GM18505 (cell line): ENCODE data around the gene UBE2I.

ENCODE experiments used
- ATAC-seq: cut with Tn5 transposase; IDR thresholded peaks from one replicate; pipeline ENCODE4 v1.9.1; 2021; ENCODE audit not compliant: unreplicated experiment
- POLR2A ChIP-seq: IDR thresholded peaks from 4 replicates; pipeline ENCODE4 v1.6.1; 2011; ENCODE audit warnings: borderline replicate concordance; ENCODE audit not compliant: insufficient read depth, insufficient read length; ENCODE audit errors: extremely low read depth

Gene UBE2I

GRCh38 chr16:1310832-1311200 is 1.4 kb downstream of the UBE2I start:
- no peak for ATAC-seq
- TF ChIP-seq POLR2A = no peak

GRCh38 chr16:1311212-1311737 is 1.8 kb downstream of the UBE2I start:
- ATAC-seq = no peak
- TF ChIP-seq POLR2A = no peak

- TF ChIP-seq POLR2A = no peak
- ATAC-seq = no peak
These were observed 2.5 kb downstream of the UBE2I start for GRCh38 chr16:1311738-1312466.

- no peak for ATAC-seq
- TF ChIP-seq POLR2A = no peak
These were observed 3.0 kb downstream of the UBE2I start for GRCh38 chr16:1312467-1312816.

- no peak for ATAC-seq
- no peak for TF ChIP-seq POLR2A
These were observed 3.5 kb downstream of the UBE2I start for GRCh38 chr16:1312903-1313302.

GRCh38 chr16:1313721-1314369 is 4.4 kb downstream of the UBE2I start:
- no peak for ATAC-seq
- TF ChIP-seq POLR2A = no peak

- no peak for ATAC-seq
- no peak for TF ChIP-seq POLR2A
These were observed 5.1 kb downstream of the UBE2I start for GRCh38 chr16:1314399-1315068.

GRCh38 chr16:1315081-1316032 is 5.9 kb downstream of the UBE2I start:
- ATAC-seq = no peak
- TF ChIP-seq POLR2A = no peak

- ATAC-seq = no peak
- TF ChIP-seq POLR2A = no peak
These were observed 6.6 kb downstream of the UBE2I start for GRCh38 chr16:1316033-1316405.

GRCh38 chr16:1317479-1318267 is 8.2 kb downstream of the UBE2I start:
- no peak for TF ChIP-seq POLR2A
- no peak for ATAC-seq

- no peak for ATAC-seq
- no peak for TF ChIP-seq POLR2A
These were observed 8.8 kb downstream of the UBE2I start for GRCh38 chr16:1318268-1318545.

GRCh38 chr16:1319041-1319440 is 9.6 kb downstream of the UBE2I start:
- no peak for TF ChIP-seq POLR2A
- no peak for ATAC-seq
